Left forelimb (tissue), 1 donor: Measurements from ENCODE around the gene P2RX6.

Experiments used
- DNase-seq: peaks from one replicate; pipeline ENCODE4 v3.0.0-alpha.2; 2018; ENCODE audit warnings: low spot score

Gene P2RX6

DNA sequence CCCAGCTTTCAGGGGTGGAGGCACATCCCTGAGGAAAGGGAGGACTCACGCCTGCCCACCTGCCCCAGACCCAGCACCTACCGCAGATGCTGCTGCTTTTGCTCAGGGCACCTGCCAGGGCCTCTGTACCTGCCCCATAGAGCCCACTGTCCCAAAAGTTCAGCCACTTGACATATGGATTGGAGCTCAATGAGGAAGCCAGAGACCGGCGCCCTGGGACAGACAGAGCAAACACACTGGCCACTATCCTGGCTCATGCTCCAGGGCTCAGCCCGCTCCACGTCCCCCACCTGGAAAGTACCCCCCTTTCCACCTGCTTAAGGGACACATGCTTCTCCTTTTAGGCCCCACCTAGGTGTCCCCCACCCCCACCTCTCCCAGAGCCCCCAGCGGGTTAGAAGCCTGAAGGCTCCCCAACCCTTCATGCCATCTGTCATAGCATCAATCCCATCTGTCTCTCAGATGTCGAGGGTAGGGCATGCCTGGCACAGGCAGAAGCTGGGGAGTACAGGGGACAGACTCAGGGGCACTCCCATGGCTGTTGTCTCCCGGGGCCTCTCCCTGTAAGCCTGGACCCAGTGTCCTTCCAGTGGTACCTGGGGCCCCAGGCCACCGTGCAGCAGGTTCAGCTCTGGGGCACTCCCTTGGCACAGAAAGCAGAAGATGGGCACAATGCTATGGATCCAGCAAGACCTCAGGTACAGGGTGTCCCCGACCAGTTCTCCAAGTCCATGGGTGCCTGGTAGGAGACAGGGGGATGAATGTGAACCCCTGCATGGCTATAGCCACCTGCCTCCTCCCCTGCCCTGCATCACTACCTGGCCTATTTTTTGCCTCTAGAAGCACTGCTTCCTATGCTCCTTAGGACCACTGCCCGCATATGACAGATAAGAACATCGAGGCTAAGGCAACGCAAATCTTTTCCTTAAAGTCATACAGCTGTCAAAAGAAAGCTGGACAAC lies 2.2 kb upstream of the P2RX6 start:
- DNase-seq = no peak

DNA sequence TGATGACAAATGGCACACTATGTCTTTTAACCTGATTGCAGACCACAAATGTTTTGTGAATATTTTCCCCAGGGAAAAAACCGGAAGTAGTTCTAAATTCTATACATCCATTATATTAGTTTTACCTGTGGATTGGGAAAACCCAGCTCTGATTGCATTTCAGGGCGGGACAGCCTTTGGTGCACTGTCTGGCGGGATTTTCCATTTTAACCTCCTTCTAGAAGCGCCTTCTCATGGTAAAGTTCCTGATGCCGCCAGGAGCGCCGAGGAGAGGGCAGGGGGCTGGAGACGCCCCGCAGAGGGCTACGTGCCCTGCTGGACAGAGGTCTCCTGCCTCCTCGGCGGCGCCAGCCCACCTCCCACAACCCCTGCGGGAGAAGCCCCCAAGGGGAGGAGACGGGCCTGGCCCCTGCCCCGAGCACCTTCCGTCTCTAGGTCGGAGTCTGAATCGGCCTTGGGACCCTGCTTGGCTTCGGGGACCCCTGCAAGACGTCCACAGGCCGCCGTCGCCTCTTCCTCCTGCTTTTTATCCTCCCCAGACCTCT lies 1.2 kb upstream of the P2RX6 start:
- DNase-seq = no peak

GRCh38 chr22:21014202-21014725 lies 701 bp upstream of the P2RX6 start:
- peak; percentile 92 for DNase-seq

DNA sequence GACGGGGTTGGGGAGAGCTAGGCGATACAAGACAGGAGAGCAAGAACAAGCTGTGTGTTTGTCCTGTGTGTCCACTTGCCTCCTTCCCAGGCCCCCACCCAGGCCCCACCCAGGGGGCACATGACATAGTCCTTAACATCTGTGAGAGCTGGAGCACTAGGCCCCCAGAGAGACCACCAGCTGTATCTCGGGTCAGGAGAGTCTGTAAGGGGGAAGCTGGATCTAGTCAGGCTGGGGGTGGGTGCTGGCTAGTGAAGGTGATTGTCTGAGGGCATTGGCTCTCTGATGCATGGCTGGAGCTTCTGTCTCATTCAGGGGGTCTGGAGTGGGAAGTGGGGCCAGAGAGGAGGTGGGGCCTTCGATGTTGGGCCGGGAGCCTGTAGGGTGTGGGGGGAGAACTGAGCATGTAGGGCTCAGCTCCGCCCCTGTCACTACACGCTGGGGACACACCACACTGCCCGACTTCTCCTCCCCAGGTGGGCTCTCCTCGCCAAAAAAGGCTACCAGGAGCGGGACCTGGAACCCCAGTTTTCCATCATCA lies 571 bp downstream of the P2RX6 start:
- no peak for DNase-seq

DNA sequence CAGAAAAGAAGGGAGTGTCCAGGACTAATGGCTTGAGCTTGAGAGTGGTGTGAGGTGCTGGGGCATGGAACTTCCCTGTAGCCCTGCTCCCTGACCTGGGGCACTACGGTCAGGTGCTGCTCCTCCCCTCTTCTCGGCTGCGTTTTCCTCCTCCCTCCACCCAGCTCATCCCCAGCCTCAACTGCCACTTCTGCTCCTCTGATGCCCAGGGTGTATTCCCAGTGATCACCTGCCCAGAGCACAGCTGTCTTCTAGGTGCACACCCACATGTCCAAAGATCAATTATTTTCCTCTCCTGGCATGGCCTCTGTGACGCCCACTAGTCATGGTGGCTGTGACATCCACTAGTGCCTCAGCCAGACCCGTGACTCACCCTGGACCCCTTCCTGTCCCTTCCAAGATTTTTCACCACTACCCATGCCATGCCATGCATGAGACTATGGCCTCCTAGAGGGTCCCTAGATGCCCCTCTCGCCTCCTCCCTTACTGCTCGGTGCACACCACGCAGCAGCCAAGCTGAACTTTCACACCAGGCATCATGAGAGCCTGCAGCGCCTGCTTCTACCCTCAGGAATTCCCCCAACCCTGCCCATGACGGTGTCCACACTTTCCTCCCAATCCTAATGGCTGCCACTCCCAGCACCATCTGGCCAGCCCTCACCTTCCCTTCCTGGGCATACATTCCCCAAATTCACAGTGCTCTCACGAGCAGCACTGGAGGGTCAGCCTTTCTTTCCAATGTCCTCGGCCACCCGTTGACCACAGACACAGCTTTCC lies 1.9 kb downstream of the P2RX6 start:
- DNase-seq = no peak

DNA sequence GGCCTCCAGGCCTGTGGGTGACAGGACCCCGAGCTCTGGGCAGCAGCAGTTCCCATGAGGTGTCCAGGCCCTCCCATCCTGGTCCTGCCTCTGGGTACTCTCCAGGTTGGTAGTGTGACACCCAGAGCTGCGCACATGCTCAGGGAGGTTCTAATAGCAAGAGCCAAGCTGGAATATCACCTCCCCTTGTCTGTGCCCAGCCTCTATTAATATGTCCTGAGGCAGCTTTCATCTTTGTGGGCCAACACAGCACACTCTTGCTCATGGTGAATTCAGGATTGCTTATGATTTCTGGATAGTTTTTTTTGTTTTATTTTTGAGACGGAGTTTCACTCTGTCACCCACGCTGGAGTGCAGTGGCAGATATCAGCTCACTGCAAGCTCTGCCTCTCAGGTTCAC lies 3.3 kb downstream of the P2RX6 start:
- no peak for DNase-seq

DNA sequence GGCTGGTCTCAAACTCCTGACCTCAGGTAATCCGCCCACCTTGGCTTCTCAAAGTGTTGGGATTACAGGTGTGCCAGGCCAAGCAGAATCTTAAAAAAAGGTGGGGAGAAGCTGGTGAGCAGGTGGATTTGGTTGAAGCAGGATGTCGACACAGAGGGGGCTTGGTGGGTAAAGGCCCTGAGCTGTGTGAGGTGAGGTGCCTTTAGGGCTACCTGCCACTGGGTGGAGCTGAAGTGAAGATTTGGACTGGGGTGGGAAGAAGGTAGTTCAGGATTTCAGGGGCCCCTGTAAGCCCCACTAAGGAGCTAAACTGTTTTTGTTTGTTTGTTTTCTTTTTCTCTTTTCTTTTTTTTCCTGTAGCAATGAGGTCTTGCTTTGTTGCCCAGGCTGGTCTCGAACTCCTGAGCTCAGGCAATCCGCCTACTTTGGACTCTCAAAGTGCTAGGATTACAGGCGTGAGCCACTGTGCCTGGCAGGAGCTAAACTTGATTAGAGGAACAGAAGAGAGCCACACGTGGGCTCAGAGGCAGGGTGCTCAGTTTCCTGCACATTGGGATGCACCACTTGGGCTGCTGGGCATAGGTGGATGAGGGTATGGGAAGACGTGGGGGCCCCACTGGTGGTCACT lies 6.0 kb downstream of the P2RX6 start:
- no peak for DNase-seq

DNA sequence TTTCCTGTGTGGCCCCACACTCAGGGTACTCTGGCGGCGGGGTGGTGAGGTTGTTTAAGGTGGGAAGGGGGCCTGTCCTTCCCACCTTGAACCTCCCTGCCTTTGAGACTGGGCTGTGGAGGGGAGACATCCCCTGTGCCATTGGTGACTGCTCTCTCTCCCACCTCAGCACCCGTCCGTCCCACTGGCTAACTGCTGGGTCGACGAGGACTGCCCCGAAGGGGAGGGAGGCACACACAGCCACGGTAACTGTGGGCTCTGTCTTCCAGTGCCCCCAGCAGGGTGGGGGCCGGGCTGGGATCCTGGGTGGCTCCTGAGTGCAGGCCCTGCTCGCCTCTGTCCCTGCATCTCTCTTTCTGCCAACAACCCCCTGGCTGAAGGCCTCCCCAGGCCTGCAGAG lies 7.5 kb downstream of the P2RX6 start:
- DNase-seq = no peak

- no peak for DNase-seq
Observed at GRCh38 chr22:21022955-21023614, 8.1 kb downstream of the P2RX6 start.

DNA sequence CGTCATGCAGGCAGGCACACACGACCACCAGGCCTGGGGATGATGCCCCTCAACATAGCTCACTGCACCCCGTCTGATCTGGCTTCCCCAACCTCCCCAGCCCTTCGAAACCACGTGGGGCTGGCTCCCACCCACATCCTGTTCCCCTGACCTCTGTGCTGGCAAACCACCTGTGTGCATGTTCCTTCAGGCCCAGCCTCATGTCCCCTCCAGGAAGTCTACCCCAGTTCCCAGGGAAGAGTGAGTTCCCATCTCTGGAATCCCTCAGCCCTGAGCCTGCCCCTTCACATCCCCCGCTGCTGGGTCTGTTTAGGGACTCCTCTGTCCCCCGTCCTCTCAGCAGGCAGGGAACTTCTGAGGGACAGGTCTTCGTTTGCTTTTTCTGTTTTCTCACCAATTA lies 10.3 kb downstream of the P2RX6 start:
- no peak for DNase-seq

- DNase-seq = no peak
Observed at GRCh38 chr22:21025763-21026755, 11.1 kb downstream of the P2RX6 start.

DNA sequence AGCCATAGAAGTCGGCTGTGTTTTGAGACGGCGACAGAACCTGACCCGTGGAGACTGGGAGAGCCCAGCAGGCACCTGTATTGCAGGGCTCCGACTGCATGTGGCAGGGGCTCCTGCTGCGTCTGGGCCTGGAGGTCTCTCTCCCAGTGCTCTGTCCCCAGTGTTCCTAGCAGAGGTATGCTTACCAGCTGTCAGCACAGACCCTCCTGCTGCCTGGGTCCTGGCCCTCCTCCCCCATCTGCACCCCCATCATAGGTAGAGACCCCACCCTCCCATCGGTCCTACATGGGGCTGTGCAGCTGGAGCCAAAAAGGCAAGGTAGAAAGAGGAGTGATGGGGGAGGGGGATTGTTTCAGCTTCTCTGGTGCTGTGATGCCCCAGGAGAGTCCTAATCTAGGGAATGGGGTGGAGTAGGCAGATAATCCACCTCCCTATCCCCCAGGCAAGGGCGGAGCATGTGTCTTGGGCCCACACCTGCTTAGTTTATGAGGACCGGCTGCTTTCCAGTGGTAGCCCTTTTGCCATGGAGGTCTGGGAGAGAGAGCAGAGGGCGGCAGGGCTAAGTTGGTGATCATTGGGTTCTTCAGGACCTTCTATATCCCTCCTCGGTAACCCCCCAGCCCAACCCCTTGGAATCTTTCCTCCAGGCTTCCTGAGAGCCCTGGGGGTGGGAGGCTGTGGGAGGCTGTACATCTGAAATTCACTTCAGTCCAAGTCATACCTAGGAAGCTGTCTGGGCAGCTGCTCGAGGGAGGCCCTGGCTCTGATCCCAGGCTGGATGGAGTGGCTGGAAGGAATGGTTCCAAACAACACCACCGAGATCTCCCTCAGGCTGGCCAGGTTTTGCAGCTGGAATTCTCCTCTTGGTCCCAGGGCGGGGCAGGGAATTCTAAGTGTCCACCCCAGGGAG lies 12.1 kb downstream of the P2RX6 start:
- no peak for DNase-seq

- DNase-seq = no peak
Observed at GRCh38 chr22:21028277-21029251, 13.6 kb downstream of the P2RX6 start.

GRCh38 chr22:21029486-21030025 lies 14.6 kb downstream of the P2RX6 start:
- no peak for DNase-seq

DNA sequence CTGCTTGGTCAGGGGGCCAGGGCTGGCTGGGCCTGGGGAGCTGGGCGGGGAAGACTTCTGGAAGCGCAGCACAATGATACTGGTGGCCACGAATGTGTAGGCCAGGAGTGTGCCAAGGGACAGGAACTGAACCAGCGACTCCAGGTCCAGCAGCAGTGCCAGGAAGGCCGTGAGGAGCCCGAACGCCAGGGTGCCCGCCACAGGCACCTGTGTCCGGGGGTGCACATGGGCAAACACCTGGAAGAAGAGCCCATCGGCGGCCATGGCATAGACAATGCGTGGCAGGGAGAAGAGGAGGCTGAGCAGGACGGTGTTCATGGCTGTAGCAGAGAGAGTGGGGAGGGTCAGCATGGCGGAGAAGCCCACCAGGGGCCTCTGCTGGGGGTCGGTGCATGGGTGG lies 15.1 kb downstream of the P2RX6 start:
- no peak for DNase-seq

GRCh38 chr22:21030621-21031544 lies 15.9 kb downstream of the P2RX6 start:
- DNase-seq = no peak
